Transverse colon (tissue), 3 donors: ENCODE results near the gene MCRS1.

Experiments used
- CTCF ChIP-seq, 5 experiments: fragments of 200-600 bp in 3 of 5; fragments of 450-650 bp in 2 of 5; sonication (generic) in 3 of 5; IDR thresholded peaks; 1 replicate in 2 of 5; 2 replicates in 3 of 5; pipeline ENCODE4 v1.5.1; 2016 to 2017; ENCODE audit warnings: antibody characterized with exemption in 5 of 5, inconsistent platforms in 3 of 5, mild to moderate bottlenecking in 2 of 5, moderate library complexity in 1 of 5
- POLR2A ChIP-seq: fragments of 450-650 bp; IDR thresholded peaks from one replicate; pipeline ENCODE4 v1.6.1; 2016; ENCODE audit warnings: antibody characterized with exemption, mild to moderate bottlenecking, moderate library complexity

GRCh38 chr12:49511410-49511809 is 56.5 kb downstream of the MCRS1 start:
- TF ChIP-seq POLR2A (no peak), CTCF (IDR thresholded peaks at IDR 0.05) (no peak)
